ENCODE results near the gene HOXD3.

HOXD3 gene

GRCh38 chr2:176132205-176133171, 24.6 kb upstream of the HOXD3 start:
- DNase-seq (ENCODE audit: low read depth in 3 of 3), result no peak

- DNase-seq (ENCODE audit: low read depth in 3 of 3), result no peak
Observed at GRCh38 chr2:176133389-176133788, 23.7 kb upstream of the HOXD3 start.

GRCh38 chr2:176134035-176134434, 23.1 kb upstream of the HOXD3 start:
- DNase-seq (ENCODE audit: low read depth in 3 of 3), result no peak

DNA sequence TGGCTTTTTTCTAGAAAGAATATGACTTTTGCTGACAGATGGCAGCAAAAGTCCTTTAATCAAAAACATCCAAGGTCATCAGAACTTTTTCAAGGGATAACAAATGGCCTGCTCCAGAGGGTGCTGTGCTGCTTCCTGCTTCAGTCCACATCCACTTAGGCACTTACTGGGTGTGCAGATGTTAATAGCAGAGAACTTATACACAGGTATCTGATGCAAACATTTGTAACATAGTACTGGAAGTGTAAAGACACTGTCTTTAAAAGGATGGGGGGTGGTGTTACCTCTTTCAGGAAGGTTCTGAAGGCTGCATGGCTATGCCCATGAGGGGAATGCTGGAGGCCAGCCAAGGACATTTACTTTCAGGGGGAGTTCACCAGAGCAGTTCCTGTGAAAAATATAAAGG, 22.1 kb upstream of the HOXD3 start:
- no peak for DNase-seq (ENCODE audit: low read depth in 3 of 3)

DNA sequence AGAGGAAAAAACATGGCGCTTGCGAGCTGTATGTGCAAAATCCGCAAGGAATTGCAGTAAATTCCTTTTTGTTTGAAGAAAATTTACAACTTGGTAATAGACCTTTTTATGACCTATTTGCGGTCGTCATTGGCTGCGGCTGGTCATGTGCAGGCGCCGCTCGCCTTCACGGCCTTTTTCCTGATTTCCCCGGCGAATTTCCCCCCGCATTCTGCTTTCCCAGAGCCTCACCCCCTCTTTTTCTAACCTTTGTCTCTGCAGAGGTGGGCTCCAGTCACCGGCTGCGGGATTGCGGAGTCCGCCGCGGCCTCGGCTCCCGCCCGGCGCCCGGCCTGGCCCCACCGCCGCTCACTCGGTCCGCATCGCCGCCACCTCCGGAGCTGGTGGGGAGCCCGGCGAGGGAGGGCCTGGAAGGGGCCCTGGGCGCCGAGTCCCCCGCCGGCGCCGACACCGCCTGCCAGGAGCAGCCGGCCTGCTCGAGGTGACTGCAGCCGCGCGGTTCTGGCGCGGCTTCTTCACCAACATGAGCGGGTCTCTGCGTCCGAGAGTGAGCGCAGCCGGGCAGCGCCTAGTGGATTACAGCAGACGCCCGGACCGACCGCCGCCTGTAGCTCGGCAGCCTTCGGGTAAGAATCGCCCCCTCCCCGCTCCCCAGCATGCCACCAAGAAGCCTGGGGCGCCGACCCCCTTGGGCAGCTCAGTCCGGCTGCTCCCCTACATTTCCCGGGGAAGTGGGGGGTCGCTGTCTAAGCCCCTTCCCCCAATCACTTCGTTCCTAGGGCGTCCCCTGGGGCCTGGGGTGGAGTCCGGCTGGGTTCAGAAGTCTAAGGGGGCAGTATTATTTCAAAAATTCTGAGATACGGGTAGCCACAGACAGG, 20.5 kb upstream of the HOXD3 start:
- DNase-seq (ENCODE audit: low read depth in 3 of 3), result no peak

DNA sequence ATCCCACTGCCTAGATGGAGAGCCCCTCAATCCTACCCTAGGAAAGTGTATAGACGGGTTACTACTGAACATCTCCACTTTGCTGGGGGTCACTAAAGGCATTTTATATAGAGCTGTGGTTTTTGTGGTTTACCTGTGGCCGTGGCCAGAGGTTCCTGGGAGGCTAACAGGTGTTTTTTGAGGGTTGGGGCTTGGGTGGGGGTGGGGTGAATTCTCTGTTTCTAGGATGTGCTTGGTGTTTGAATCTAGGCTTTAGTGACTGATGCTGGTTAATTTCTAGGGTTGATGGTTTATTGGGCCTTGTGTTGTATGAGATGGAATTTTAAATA, 19.9 kb upstream of the HOXD3 start:
- no peak for DNase-seq (ENCODE audit: low read depth in 3 of 3)

DNA sequence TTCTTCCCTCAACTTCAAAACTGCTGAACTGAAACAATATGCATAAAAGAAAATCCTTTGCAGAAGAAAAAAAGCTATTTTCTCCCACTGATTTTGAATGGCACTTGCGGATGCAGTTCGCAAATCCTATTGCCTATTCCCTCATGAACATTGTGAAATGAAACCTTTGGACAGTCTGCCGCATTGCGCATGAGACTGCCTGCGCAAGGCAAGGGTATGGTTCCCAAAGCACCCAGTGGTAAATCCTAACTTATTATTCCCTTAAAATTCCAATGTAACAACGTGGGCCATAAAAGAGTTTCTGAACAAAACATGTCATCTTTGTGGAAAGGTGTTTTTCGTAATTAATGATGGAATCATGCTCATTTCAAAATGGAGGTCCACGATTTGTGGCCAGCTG, 19.2 kb upstream of the HOXD3 start:
- no peak for DNase-seq (ENCODE audit: low read depth in 3 of 3)

DNA sequence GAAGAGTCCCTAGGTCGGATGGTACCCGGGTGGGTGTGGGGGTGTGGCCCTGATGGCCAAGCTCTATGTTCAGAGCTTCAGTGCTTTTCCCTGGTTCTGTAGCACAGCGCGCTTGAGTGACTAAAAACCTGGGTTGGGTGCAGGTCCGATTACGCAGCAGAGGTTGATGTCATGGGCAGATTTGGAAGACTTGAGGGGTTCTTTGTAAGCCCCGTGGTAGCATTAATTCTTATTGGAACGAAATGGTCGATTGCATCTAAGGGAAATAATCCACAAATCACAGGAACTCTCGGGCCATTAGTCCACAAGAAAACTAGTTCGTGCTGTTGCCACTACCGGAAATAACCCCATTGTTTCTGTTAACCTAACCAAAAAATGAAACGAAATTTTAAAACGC, 18.6 kb upstream of the HOXD3 start:
- no peak for DNase-seq (ENCODE audit: low read depth in 3 of 3)

- DNase-seq (ENCODE audit: low read depth in 3 of 3), result no peak
Observed at GRCh38 chr2:176138923-176139660, 18.0 kb upstream of the HOXD3 start.

DNA sequence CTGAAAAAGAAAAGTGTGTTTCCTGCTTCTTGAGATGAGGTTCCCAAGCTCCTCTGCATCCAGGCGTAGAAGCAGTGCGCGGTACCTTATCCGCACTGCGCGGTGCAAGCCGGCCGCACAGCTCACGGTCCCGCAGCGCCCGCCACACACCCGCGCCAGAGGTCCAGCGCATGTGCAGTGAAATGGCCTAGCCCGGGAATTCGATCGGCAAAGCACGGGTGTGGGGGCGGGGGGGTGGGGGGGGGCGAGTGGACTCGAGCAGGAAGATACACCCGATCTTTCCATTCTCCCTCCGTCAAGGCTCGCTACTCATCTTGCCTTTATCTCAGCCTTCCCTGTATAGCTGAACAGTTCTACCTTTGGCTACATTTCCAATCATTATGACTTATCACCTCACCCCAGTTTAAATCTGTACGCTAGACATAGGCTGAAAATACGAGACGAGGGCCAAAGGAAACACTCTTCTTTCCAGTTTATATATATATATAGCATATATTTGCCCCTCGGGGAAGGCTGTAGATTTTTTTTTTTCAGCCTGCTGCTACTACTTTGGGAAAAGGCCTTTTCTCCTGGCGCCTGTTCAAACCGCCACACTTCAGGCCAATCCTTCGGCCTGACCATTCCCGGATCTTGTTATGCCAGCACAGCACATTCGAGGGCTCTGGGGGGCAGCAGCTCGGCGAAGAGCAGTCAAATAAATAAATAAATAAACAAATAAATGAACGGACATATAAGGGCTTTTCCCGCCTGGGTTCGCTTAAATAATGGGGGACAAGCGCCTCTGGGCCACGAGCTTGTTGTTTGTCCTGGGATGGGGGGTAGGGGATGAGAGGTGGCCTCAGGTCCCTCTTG, 17.2 kb upstream of the HOXD3 start:
- no peak for DNase-seq (ENCODE audit: low read depth in 3 of 3)

DNA sequence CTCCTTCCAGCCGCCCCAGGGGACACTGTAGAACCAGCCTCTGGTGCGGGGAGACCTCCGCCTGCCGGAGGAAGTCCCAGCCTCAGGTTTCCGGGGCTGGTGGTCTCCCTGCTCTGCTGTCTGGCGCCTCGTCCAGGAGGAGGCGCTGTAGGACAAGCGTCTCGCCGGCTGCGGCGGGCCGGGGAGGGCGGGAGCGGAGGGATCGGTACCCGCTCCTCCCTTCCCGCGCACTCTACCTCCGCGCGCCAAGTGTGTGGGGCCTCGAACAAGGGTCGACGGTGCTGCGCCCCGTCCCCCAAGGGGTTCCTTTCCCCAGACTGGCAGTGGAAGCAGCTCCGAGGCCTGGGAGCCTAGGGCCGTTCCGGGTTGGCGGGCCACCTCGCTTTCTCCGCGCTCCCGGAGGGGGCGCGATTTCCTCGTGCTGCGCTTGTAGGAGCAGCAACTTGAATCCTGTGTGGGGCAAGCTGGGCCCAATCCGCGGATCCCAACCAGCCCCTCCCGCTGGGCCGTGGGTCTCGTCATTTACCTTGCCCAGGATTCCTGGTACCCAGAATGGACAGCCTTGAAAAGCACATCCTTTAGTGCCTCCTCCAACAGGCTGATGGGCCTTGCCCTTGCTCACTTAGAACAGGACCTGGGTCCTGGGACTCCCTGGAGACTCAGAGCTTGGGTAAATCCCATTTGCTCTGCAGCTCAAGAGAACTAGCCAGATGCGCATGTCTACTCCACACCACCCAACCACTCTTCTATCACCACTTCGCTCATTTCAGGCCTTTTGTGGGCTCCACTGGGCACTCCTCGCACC, 16.4 kb upstream of the HOXD3 start:
- DNase-seq (ENCODE audit: low read depth in 3 of 3), result peak; percentile 8 to 65 (median 30)

- no peak for DNase-seq (ENCODE audit: low read depth in 3 of 3)
Observed at GRCh38 chr2:176142281-176142680, 14.8 kb upstream of the HOXD3 start.

DNA sequence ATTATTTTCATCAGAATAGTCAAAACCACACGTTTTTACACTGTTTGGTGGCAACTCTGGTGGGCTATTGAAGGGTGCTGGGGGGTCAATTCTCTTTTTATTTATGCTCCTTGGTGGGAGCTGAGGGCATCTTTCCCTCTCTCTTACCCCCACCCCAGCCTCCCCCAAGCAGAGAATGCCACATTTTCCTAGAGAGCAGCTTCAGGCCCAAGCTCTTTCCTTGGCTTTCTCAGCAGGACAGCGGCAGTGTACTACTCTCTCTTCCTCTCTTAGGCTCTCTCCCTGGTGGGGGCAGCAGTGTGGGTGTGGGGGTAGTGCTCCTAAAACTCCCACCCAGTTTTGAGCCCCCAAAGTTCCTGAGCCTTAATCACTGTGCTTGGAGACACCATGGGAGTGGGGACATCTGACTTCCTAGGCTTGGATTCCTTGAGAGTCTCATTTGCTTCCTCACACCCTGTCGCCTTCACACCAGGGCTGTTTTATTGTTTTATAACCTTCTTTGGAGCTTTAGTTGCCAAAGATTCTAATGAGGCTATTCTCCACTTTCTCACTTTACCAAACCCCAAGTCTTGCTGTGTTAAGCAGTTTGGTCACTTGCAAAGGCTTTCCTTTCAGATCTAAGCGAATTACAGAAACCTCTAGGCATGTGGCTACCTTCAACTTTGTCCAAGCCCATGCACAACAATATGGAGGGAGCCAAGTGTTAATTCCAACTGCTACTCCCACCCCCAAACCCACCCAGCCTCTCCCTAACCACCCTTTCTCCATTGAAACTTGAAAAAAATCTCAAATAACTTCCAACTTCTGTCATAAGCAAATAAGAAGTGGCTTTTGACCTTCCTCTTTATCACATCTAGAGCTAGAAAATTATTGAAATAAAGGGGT, 11.8 kb upstream of the HOXD3 start:
- no peak for DNase-seq (ENCODE audit: low read depth in 3 of 3)

- DNase-seq (ENCODE audit: low read depth in 3 of 3), result no peak
Observed at GRCh38 chr2:176146101-176146500, 11.0 kb upstream of the HOXD3 start.

DNA sequence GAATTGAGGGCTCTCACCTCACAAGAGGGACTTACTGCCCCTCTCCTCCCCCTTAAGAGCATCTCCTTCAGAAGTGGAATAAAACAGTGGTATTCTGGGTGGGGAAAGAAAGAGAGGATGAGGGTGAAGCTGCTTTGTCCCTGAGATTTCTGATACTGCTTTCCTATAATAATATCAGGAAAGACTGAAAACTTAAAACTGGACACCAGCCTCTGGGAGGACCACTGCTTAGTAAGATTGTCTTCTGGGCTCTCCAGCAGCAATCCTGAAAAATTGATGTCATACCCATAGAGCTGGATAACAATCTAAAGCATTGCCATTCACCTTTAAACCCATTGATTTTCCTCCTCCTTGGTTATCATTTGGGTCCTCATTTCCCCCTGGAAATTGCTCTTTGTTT, 10.5 kb upstream of the HOXD3 start:
- DNase-seq (ENCODE audit: low read depth in 3 of 3), result no peak

DNA sequence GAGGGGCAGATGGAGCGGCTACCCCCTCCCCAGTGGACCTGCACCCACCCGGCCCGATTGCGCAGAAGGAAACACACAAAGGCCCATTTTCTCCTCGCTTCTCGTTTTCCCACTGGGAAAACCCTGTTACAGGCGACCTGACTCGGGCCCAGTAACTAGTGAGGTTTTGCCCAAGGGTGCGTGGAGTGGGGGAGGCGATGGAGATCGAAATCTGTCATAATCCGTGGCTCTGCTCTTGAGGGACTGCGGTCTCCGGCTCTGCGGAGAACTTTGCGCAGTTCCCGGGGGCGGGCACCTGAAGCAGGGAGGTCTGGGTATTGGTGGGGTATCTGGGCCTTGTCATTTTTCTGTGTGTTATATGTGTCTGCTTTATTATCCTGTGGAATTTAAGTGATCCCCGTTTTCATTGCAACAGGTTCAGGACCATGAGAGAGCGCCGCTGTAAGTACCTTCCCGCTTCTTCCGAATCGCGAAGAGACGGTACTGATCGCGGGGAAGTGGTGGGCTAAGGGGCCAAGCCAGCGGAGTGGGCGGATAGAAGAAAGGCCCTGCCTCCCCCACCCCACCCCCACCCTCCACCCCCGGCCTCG, 9.8 kb upstream of the HOXD3 start:
- DNase-seq (ENCODE audit: low read depth in 3 of 3), result no peak

GRCh38 chr2:176147800-176148496, 9.2 kb upstream of the HOXD3 start:
- no peak for DNase-seq (ENCODE audit: low read depth in 3 of 3)

- DNase-seq (ENCODE audit: low read depth in 3 of 3), result no peak
Observed at GRCh38 chr2:176148751-176149421, 8.2 kb upstream of the HOXD3 start.
